Karpas-422 (cell line): ENCODE measurements around the gene ENAH. TPM values are rescaled to one million over a fixed set of nuclear protein-coding genes. Genes with fewer than 3 reads are reported as not detected.

Experiments
- DNase-seq: peaks from one replicate; pipeline ENCODE4 v3.0.0-alpha.2; 2015
- H2AFZ ChIP-seq: fragments of 200-600 bp; sonication (generic); 2 replicates; pipeline ENCODE4 v1.6.1; 2014; ENCODE audit warnings: antibody characterized with exemption, low read length, mixed read lengths
- H3K27ac ChIP-seq: fragments of 200-600 bp; sonication (generic); 2 replicates; pipeline ENCODE4 v1.5.1; 2014; ENCODE audit warnings: mild to moderate bottlenecking, low read length, moderate library complexity
- H3K27me3 ChIP-seq: fragments of 200-600 bp; sonication (generic); 2 replicates; pipeline ENCODE4 v1.6.1; 2014; ENCODE audit warnings: low read length, mixed read lengths
- H3K36me3 ChIP-seq: fragments of 200-600 bp; sonication (generic); 2 replicates; pipeline ENCODE4 v1.6.1; 2014; ENCODE audit warnings: low read length, mixed read lengths; ENCODE audit not compliant: insufficient read depth
- H3K4me1 ChIP-seq: fragments of 200-600 bp; sonication (generic); 2 replicates; pipeline ENCODE4 v1.6.1; 2014; ENCODE audit warnings: mild to moderate bottlenecking, low read length, mixed read lengths
- H3K4me2 ChIP-seq: fragments of 200-600 bp; sonication (generic); 2 replicates; pipeline ENCODE4 v1.6.1; 2014; ENCODE audit warnings: low read length, low read depth, mild to moderate bottlenecking; ENCODE audit not compliant: poor library complexity, severe bottlenecking
- H3K4me3 ChIP-seq: fragments of 200-600 bp; sonication (generic); 2 replicates; pipeline ENCODE4 v1.5.1; 2014; ENCODE audit warnings: mild to moderate bottlenecking, antibody characterized with exemption, low read length, mixed read lengths
- H3K79me2 ChIP-seq: fragments of 200-600 bp; sonication (generic); 2 replicates; pipeline ENCODE4 v1.6.1; 2014; ENCODE audit warnings: mild to moderate bottlenecking, low read length, mixed read lengths
- H3K9ac ChIP-seq: fragments of 200-600 bp; sonication (generic); 2 replicates; pipeline ENCODE4 v1.6.0; 2014; ENCODE audit warnings: low read length
- H3K9me2 ChIP-seq: fragments of 200-600 bp; sonication (generic), shearing (Covaris generic); replicated peaks from 2 replicates; pipeline ENCODE4 v1.6.0; 2014; ENCODE audit warnings: mild to moderate bottlenecking, low read length, moderate library complexity; ENCODE audit not compliant: insufficient read depth
- H3K9me3 ChIP-seq: fragments of 300-700, 200-600 bp; sonication (generic); 2 replicates; pipeline ENCODE4 v1.6.1; 2014; ENCODE audit warnings: low read length, mixed read lengths
- H4K20me1 ChIP-seq: fragments of 200-600 bp; sonication (generic); 2 replicates; pipeline ENCODE4 v1.6.1; 2014; ENCODE audit warnings: mild to moderate bottlenecking, antibody characterized with exemption, low read length, low read depth; ENCODE audit not compliant: insufficient read depth
- total RNA-seq: library from RNA; depleted of rRNA; stranded (reverse); fragments of >200 nt; shearing (Covaris generic); gene quantifications from 2 replicates; pipeline ENCODE4 v1.2.3, GENCODE V29; 2014; ENCODE audit warnings: low replicate concordance

The ENAH gene
- total RNA-seq, 1 experiment from 2014 or later: not detected

- H3K9me2 ChIP-seq: no peaks in the 10 kb centered on the region
- DNase-seq: no peak
Observed at GRCh38 chr1:225485991-225486530, 166.9 kb downstream of the ENAH start.

GRCh38 chr1:225485226-225485625 lies 167.7 kb downstream of the ENAH start:
- Histone ChIP-seq H3K9me2 (no peaks in the 10 kb centered on the region), H3K9me3 (no peaks in the 10 kb centered on the region), H3K4me2 (no peak overlapping the region), H3K27me3 (no peaks in the 10 kb centered on the region), H3K4me1 (peaks cover 27% of the 10 kb centered on the region), H3K36me3 (no peaks in the 10 kb centered on the region), H2AFZ (no peak overlapping the region), H3K27ac (no peak overlapping the region), H3K9ac (no peak overlapping the region), H3K4me3 (no peak overlapping the region), H3K79me2 (no peaks in the 10 kb centered on the region), H4K20me1 (no peaks in the 10 kb centered on the region)
- DNase-seq: no peak

More at GRCh38 chr1:225485991-225486530, 166.9 kb downstream of the ENAH start:
- Histone ChIP-seq H3K27me3 (no peaks in the 10 kb centered on the region), H3K4me2 (no peak overlapping the region), H3K9me3 (no peaks in the 10 kb centered on the region), H3K36me3 (no peaks in the 10 kb centered on the region), H3K79me2 (no peaks in the 10 kb centered on the region), H3K4me1 (peaks cover 18% of the 10 kb centered on the region), H3K9ac (no peak overlapping the region), H3K27ac (no peak overlapping the region), H4K20me1 (no peaks in the 10 kb centered on the region), H2AFZ (no peak overlapping the region), H3K4me3 (no peak overlapping the region)

- no peaks in the 10 kb centered on the region for H3K27me3 ChIP-seq
- DNase-seq: no peak
- no peaks in the 10 kb centered on the region for H3K36me3 ChIP-seq
- no peaks in the 10 kb centered on the region for H3K9me2 ChIP-seq
- no peak overlapping the region for H3K4me2 ChIP-seq
- H3K79me2 ChIP-seq: no peaks in the 10 kb centered on the region
- H3K27ac ChIP-seq: no peak overlapping the region
- no peaks in the 10 kb centered on the region for H3K9me3 ChIP-seq
- H3K9ac ChIP-seq: no peak overlapping the region
- no peak overlapping the region for H2AFZ ChIP-seq
- no peaks in the 10 kb centered on the region for H4K20me1 ChIP-seq
- peaks cover 30% of the 10 kb centered on the region for H3K4me1 ChIP-seq
- no peak overlapping the region for H3K4me3 ChIP-seq
Observed at GRCh38 chr1:225484657-225485214, 168.2 kb downstream of the ENAH start.

GRCh38 chr1:225483818-225484656 lies 168.9 kb downstream of the ENAH start:
- H3K27ac ChIP-seq: no peak overlapping the region
- H3K4me1 ChIP-seq: peaks cover 37% of the 10 kb centered on the region
- no peak for DNase-seq
- no peak overlapping the region for H3K9ac ChIP-seq
- no peaks in the 10 kb centered on the region for H3K27me3 ChIP-seq
- no peak overlapping the region for H3K4me2 ChIP-seq
- H3K9me2 ChIP-seq: no peaks in the 10 kb centered on the region
- H3K9me3 ChIP-seq: no peaks in the 10 kb centered on the region
- H3K79me2 ChIP-seq: no peaks in the 10 kb centered on the region
- no peaks in the 10 kb centered on the region for H4K20me1 ChIP-seq
- no peak overlapping the region for H3K4me3 ChIP-seq
- H2AFZ ChIP-seq: no peak overlapping the region
- no peaks in the 10 kb centered on the region for H3K36me3 ChIP-seq

GRCh38 chr1:225482421-225482950 lies 170.4 kb downstream of the ENAH start:
- Histone ChIP-seq H4K20me1 (no peaks in the 10 kb centered on the region), H3K4me3 (no peak overlapping the region), H3K27me3 (no peaks in the 10 kb centered on the region), H2AFZ (no peak overlapping the region), H3K9me2 (no peaks in the 10 kb centered on the region), H3K4me1 (peaks cover 38% of the 10 kb centered on the region), H3K4me2 (no peak overlapping the region), H3K36me3 (no peaks in the 10 kb centered on the region), H3K27ac (no peak overlapping the region), H3K79me2 (no peaks in the 10 kb centered on the region), H3K9me3 (no peaks in the 10 kb centered on the region), H3K9ac (no peak overlapping the region)
- no peak for DNase-seq

- Histone ChIP-seq H3K4me1 (peaks cover 38% of the 10 kb centered on the region), H3K27ac (no peak overlapping the region), H2AFZ (no peak overlapping the region), H3K27me3 (no peaks in the 10 kb centered on the region), H3K9me3 (no peaks in the 10 kb centered on the region), H3K9me2 (no peaks in the 10 kb centered on the region), H3K4me3 (no peak overlapping the region), H3K9ac (no peak overlapping the region), H4K20me1 (no peaks in the 10 kb centered on the region), H3K79me2 (no peaks in the 10 kb centered on the region), H3K36me3 (no peaks in the 10 kb centered on the region), H3K4me2 (peak overlapping the region; percentile 43)
- no peak for DNase-seq
Observed at GRCh38 chr1:225481738-225482137, 171.2 kb downstream of the ENAH start.

GRCh38 chr1:225480825-225481434 lies 172.0 kb downstream of the ENAH start:
- Histone ChIP-seq H3K27me3 (no peaks in the 10 kb centered on the region), H3K9me2 (no peaks in the 10 kb centered on the region), H3K79me2 (no peaks in the 10 kb centered on the region), H2AFZ (no peak overlapping the region), H3K9ac (no peak overlapping the region), H3K36me3 (no peaks in the 10 kb centered on the region), H4K20me1 (no peaks in the 10 kb centered on the region), H3K4me1 (peaks cover 38% of the 10 kb centered on the region), H3K4me3 (peak overlapping the region; percentile 14; the same call in 1 of the 2 replicates), H3K9me3 (no peaks in the 10 kb centered on the region), H3K4me2 (peak overlapping the region; percentile 43), H3K27ac (no peak overlapping the region)
- DNase-seq: peak; percentile 83
